WTC11 (cell line): ENCODE measurements around the gene KATNBL1. TPM values are rescaled to one million over a fixed set of nuclear protein-coding genes. Genes with fewer than 3 reads are reported as not detected.

ENCODE experiments used
- ATAC-seq: fragments of 200-7000 bp; cut with Tn5 transposase; 2 replicates; pipeline ENCODE4 v1.10.0; 2021; ENCODE audit warnings: mild to moderate bottlenecking, moderate library complexity
- CTCF ChIA-PET: fragments of 300-600 bp; sonication (Branson Sonifier 250); formaldehyde crosslinking; loops from one replicate; lab custom pipeline; 2021; ENCODE audit warnings: antibody characterized with exemption; lab: Charles Lee
- POLR2A ChIA-PET: fragments of 350-600 bp; sonication (Branson Sonifier 250); formaldehyde crosslinking; loops from one replicate; lab custom pipeline; 2021; ENCODE audit warnings: antibody characterized with exemption; lab: Charles Lee
- DNase-seq: peaks from one replicate; pipeline ENCODE4 v3.0.0; 2021; ENCODE audit warnings: low spot score
- H3K27ac Mint-ChIP-seq: 2 replicates; pipeline ENCODE4 v1.8.0; 2021; ENCODE audit warnings: mixed read lengths
- H3K27me3 Mint-ChIP-seq: 2 replicates; pipeline ENCODE4 v1.8.0; 2021; ENCODE audit warnings: low read depth, mild to moderate bottlenecking, moderate library complexity, mixed read lengths
- H3K36me3 Mint-ChIP-seq: 2 replicates; pipeline ENCODE4 v1.8.0; 2021; ENCODE audit warnings: mixed read lengths
- H3K4me1 Mint-ChIP-seq: 2 replicates; pipeline ENCODE4 v1.8.0; 2022; ENCODE audit warnings: mixed read lengths
- H3K4me3 Mint-ChIP-seq: 2 replicates; pipeline ENCODE4 v1.8.0; 2021; ENCODE audit warnings: mild to moderate bottlenecking, moderate library complexity, mixed read lengths
- H3K9me3 Mint-ChIP-seq: 2 replicates; pipeline ENCODE4 v1.8.0; 2021; ENCODE audit warnings: mixed read lengths
- ATF1 ChIP-seq: sonication (generic); formaldehyde crosslinking; IDR thresholded peaks from 2 replicates; pipeline ENCODE4 v1.8.1; 2023; ENCODE audit warnings: mild to moderate bottlenecking, moderate library complexity, missing genetic modification reagents
- ATF3 ChIP-seq: sonication (generic); formaldehyde crosslinking; conservative IDR thresholded peaks from 2 replicates; pipeline ENCODE4 v1.8.1; 2022; ENCODE audit warnings: mild to moderate bottlenecking, missing genetic modification reagents
- CREM ChIP-seq: sonication (generic); formaldehyde crosslinking; IDR thresholded peaks from 2 replicates; pipeline ENCODE4 v1.8.1; 2022; ENCODE audit warnings: mild to moderate bottlenecking, missing genetic modification reagents, moderate library complexity
- CTCF ChIP-seq: fragments of 200-600 bp; IDR thresholded peaks from 2 replicates; pipeline ENCODE4 v1.8.0; 2022; ENCODE audit warnings: antibody characterized with exemption
- GABPB1 ChIP-seq: sonication (generic); formaldehyde crosslinking; IDR thresholded peaks from 2 replicates; pipeline ENCODE4 v1.8.1; 2023; ENCODE audit warnings: mild to moderate bottlenecking, missing genetic modification reagents
- IRF2 ChIP-seq: sonication (generic); formaldehyde crosslinking; IDR thresholded peaks from 2 replicates; pipeline ENCODE4 v1.8.0; 2022; ENCODE audit warnings: low read depth, missing genetic modification reagents, borderline replicate concordance
- MAX ChIP-seq: sonication (generic); formaldehyde crosslinking; IDR thresholded peaks from 2 replicates; pipeline ENCODE4 v1.8.0; 2022; ENCODE audit warnings: mild to moderate bottlenecking, missing genetic modification reagents
- NFATC4 ChIP-seq: fragments of 250-450 bp; sonication (Bioruptor Pico); IDR thresholded peaks from 2 replicates; pipeline ENCODE4 v1.9.0; 2021; ENCODE audit warnings: mild to moderate bottlenecking
- NFYB ChIP-seq: sonication (generic); formaldehyde crosslinking; conservative IDR thresholded peaks from 2 replicates; pipeline ENCODE4 v1.8.0; 2022; ENCODE audit warnings: low read depth, missing genetic modification reagents
- NR3C1 ChIP-seq: sonication (generic); formaldehyde crosslinking; conservative IDR thresholded peaks from 2 replicates; pipeline ENCODE4 v1.8.1; 2023; ENCODE audit warnings: low read depth, mild to moderate bottlenecking, missing genetic modification reagents
- RELA ChIP-seq: sonication (generic); formaldehyde crosslinking; IDR thresholded peaks from 2 replicates; pipeline ENCODE4 v1.8.1; 2022; ENCODE audit warnings: missing genetic modification reagents, mild to moderate bottlenecking, borderline replicate concordance
- SMAD3 ChIP-seq: sonication (generic); formaldehyde crosslinking; IDR thresholded peaks from 2 replicates; pipeline ENCODE4 v1.8.0; 2022; ENCODE audit warnings: missing genetic modification reagents, mild to moderate bottlenecking, borderline replicate concordance
- SP1 ChIP-seq: sonication (generic); formaldehyde crosslinking; conservative IDR thresholded peaks from 2 replicates; pipeline ENCODE4 v1.8.1; 2022; ENCODE audit warnings: missing genetic modification reagents
- ZNF138 ChIP-seq: sonication (generic); formaldehyde crosslinking; conservative IDR thresholded peaks from 2 replicates; pipeline ENCODE4 v1.8.1; 2022; ENCODE audit warnings: mild to moderate bottlenecking, moderate library complexity, missing genetic modification reagents
- ZNF416 ChIP-seq: fragments of 250-450 bp; sonication (Bioruptor Pico); IDR thresholded peaks from 2 replicates; pipeline ENCODE4 v1.9.0; 2021; ENCODE audit warnings: mild to moderate bottlenecking, inconsistent platforms
- ZNF512 ChIP-seq: sonication (generic); formaldehyde crosslinking; IDR thresholded peaks from 2 replicates; pipeline ENCODE4 v1.8.1; 2022; ENCODE audit warnings: missing genetic modification reagents, borderline replicate concordance
- ZNF671 ChIP-seq: fragments of 250-450 bp; sonication (Bioruptor Pico); IDR thresholded peaks from 2 replicates; pipeline ENCODE4 v1.8.0; 2021; ENCODE audit warnings: mild to moderate bottlenecking
- total RNA-seq: library from RNA; stranded (reverse); gene quantifications from 3 replicates; pipeline ENCODE4 v1.2.3, GENCODE V29; 2021
- TF ChIP-seq, protein P1 (sequence below): sonication (generic); formaldehyde crosslinking; IDR thresholded peaks from 2 replicates; pipeline ENCODE4 v1.8.0; 2022; ENCODE audit warnings: mild to moderate bottlenecking, missing genetic modification reagents
- TF ChIP-seq, protein P2 (sequence below): sonication (generic); formaldehyde crosslinking; IDR thresholded peaks from 2 replicates; pipeline ENCODE4 v1.8.1; 2023; ENCODE audit warnings: mild to moderate bottlenecking, missing genetic modification reagents, moderate library complexity
- TF ChIP-seq, protein P3 (sequence below): sonication (generic); formaldehyde crosslinking; IDR thresholded peaks from 2 replicates; pipeline ENCODE4 v1.8.1; 2023; ENCODE audit warnings: mild to moderate bottlenecking, missing genetic modification reagents
- TF ChIP-seq, protein P4 (sequence below): sonication (generic); formaldehyde crosslinking; IDR thresholded peaks from 2 replicates; pipeline ENCODE4 v1.8.1; 2022; ENCODE audit warnings: mild to moderate bottlenecking, missing genetic modification reagents, moderate library complexity, borderline replicate concordance

The KATNBL1 gene
- total RNA-seq, 1 experiment from 2014 or later = 45.8 TPM

GRCh38 chr15:34101366-34102174, 108.3 kb downstream of the KATNBL1 start, which contains the start of the genes EMC7 and PGBD4 (continued):
- TF ChIP-seq, protein P1, sequence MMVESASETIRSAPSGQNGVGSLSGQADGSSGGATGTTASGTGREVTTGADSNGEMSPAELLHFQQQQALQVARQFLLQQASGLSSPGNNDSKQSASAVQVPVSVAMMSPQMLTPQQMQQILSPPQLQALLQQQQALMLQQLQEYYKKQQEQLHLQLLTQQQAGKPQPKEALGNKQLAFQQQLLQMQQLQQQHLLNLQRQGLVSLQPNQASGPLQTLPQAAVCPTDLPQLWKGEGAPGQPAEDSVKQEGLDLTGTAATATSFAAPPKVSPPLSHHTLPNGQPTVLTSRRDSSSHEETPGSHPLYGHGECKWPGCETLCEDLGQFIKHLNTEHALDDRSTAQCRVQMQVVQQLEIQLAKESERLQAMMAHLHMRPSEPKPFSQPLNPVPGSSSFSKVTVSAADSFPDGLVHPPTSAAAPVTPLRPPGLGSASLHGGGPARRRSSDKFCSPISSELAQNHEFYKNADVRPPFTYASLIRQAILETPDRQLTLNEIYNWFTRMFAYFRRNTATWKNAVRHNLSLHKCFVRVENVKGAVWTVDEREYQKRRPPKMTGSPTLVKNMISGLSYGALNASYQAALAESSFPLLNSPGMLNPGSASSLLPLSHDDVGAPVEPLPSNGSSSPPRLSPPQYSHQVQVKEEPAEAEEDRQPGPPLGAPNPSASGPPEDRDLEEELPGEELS (CRISPR knock-in tag) = 0 out of 2 replicates have a peak, but pooled peaks have one; percentile 30
- TF ChIP-seq NR3C1 (CRISPR knock-in tag) = no peak
- TF ChIP-seq ZNF416 (CRISPR knock-in tag) = no peak
- TF ChIP-seq SMAD3 = peak; percentile 59; the same call in 1 of the 2 replicates
- TF ChIP-seq GABPB1 = peak; percentile 66; the same call in 1 of the 2 replicates
- TF ChIP-seq MAX (CRISPR knock-in tag) = peak; percentile 67
- no peak for TF ChIP-seq ZNF671 (CRISPR knock-in tag)
- TF ChIP-seq CTCF = no peak
- no peak for TF ChIP-seq NFATC4 (CRISPR knock-in tag)
- TF ChIP-seq, protein P2, sequence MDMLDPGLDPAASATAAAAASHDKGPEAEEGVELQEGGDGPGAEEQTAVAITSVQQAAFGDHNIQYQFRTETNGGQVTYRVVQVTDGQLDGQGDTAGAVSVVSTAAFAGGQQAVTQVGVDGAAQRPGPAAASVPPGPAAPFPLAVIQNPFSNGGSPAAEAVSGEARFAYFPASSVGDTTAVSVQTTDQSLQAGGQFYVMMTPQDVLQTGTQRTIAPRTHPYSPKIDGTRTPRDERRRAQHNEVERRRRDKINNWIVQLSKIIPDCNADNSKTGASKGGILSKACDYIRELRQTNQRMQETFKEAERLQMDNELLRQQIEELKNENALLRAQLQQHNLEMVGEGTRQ (CRISPR knock-in tag) = no peak
- no peak for TF ChIP-seq RELA
- TF ChIP-seq, protein P3, sequence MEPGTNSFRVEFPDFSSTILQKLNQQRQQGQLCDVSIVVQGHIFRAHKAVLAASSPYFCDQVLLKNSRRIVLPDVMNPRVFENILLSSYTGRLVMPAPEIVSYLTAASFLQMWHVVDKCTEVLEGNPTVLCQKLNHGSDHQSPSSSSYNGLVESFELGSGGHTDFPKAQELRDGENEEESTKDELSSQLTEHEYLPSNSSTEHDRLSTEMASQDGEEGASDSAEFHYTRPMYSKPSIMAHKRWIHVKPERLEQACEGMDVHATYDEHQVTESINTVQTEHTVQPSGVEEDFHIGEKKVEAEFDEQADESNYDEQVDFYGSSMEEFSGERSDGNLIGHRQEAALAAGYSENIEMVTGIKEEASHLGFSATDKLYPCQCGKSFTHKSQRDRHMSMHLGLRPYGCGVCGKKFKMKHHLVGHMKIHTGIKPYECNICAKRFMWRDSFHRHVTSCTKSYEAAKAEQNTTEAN = no peak
- TF ChIP-seq, protein P4, sequence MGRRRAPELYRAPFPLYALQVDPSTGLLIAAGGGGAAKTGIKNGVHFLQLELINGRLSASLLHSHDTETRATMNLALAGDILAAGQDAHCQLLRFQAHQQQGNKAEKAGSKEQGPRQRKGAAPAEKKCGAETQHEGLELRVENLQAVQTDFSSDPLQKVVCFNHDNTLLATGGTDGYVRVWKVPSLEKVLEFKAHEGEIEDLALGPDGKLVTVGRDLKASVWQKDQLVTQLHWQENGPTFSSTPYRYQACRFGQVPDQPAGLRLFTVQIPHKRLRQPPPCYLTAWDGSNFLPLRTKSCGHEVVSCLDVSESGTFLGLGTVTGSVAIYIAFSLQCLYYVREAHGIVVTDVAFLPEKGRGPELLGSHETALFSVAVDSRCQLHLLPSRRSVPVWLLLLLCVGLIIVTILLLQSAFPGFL = no peak
- no peak for TF ChIP-seq ATF3 (CRISPR knock-in tag)
- TF ChIP-seq ZNF512 (CRISPR knock-in tag) = no peak
- peak; percentile 65 for TF ChIP-seq SP1 (CRISPR knock-in tag)
- peak; percentile 71 for TF ChIP-seq NFYB

DNA sequence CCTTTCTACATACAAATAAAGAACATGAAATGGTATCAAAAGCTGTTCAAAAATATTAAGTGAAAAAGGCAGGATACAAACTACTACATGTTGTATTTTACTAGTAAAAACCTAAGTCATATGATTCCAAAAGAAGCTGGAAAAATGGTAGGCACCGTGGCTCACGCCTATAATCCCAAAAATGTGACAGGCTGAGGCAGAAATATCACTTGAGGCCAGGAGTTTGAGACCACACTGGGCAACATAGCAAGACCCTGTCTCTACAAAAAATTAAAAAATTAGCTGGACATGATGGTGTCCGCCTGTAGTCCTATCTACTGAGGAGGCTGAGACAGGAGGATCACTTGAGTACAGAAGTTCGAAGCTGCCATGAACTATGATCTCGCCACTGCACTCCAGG, 110.0 kb downstream of the KATNBL1 start:
- ATAC-seq (no peak), DNase-seq (no peak)
- TF ChIP-seq CREM (CRISPR knock-in tag) = no peak
- TF ChIP-seq IRF2 (CRISPR knock-in tag) = no peak
- no peak for TF ChIP-seq ATF1
- no peak for TF ChIP-seq ZNF138
- Mint-ChIP-seq H3K36me3 (peaks cover 8% of the 10 kb centered on the region), H3K27ac (no peak overlapping the region), H3K4me1 (peaks cover 11% of the 10 kb centered on the region), H3K4me3 (peak overlapping the region; percentile 29), H3K27me3 (no peaks in the 10 kb centered on the region), H3K9me3 (no peaks in the 10 kb centered on the region)
- POLR2A ChIA-PET = no interaction called here
- CTCF ChIA-PET = no interaction called here
